Measurements from ENCODE around the gene RIPOR2. TPM values are rescaled to one million over a fixed set of nuclear protein-coding genes. Genes with fewer than 3 reads are reported as not detected.
"Not testable (repeated sequence)": the region's sequence is repeated elsewhere in the genome, so short reads cannot be mapped to it uniquely, and the experiment has no call there.

RIPOR2 gene
- total and polyA plus RNA-seq, 10 of the 15 experiments (the other 5 are each of a cell fraction or from before 2014, with no cell fraction given), result 22.2 to 48.2 (median 34.7) TPM

DNA sequence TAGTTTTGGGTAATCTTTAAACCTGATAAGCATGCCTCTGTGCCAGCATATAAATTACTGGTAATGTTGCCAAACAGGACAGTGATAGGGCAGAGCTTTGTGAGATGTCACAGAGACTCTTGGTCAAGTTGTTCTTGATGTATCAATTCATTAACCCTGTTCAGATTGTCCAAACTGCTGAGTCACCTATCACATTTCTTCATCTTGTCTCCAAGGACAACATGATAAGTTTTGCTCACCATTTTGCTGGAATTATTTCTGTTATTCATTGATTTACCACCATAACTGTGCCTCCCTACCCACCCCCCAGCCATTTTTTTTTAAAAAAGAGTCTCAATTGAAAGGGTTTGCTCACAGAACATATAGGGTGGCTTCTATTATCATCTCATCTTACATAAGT is 180.5 kb downstream of the RIPOR2 start (continued):
- TF ChIP-seq SIN3A (IDR thresholded peaks at IDR 0.05; ENCODE audit: low read depth, low read length), result no peak
- no peak for TF ChIP-seq JUNB (IDR thresholded peaks at IDR 0.05)
- no peak for TF ChIP-seq SRF (IDR thresholded peaks at IDR 0.05; ENCODE audit: low read depth in 2 of 2, low read length in 2 of 2)
- TF ChIP-seq SUPT20H (IDR thresholded peaks at IDR 0.05; ENCODE audit: borderline replicate concordance, control insufficient read depth, low read depth, low read length), result no peak
- no peak for TF ChIP-seq SPI1 (IDR thresholded peaks at IDR 0.05; ENCODE audit: borderline replicate concordance, insufficient read depth, low read depth, low read length)
- TF ChIP-seq DPF2 (IDR thresholded peaks at IDR 0.05), result no peak

DNA sequence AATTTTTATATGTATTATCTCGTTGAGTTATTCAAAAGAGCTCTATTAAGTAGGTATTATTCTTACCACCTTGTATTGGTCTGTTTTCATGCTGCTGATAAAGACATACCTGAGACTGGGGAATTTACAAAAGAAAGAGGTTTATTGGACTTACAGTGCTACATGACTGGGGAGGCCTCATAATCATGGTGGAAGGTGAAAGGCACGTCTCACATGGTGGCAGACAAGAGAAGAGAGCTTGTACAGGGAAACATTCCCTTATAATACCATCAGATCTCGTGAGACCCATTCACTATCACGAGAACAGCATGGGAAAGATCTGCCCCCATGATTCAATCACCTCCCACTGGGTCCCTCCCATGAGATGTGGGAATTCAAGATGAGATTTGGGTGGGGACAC is 181.4 kb downstream of the RIPOR2 start:
- H4K20me1 ChIP-seq (ENCODE audit: control insufficient read depth, insufficient read depth); H3K4me3 ChIP-seq; H3K27me3 ChIP-seq (replicated peaks in 1 of 2; ENCODE audit: control insufficient read depth in 2 of 2, insufficient read depth in 2 of 2, low read length in 1 of 2); RAD21 ChIA-PET (ENCODE audit: unreplicated experiment); FAIRE-seq; in situ Hi-C loops (cut with MboI); BruUV-seq (replicated peaks); ATAC-seq; DNase-seq (ENCODE audit: low read depth, low spot score); H3K9me3 ChIP-seq (replicated peaks; ENCODE audit: control insufficient read depth, insufficient read depth, low read length); H3K9ac ChIP-seq (ENCODE audit: control insufficient read depth, insufficient read depth, low read length); H3K79me2 ChIP-seq (ENCODE audit: control insufficient read depth, insufficient read depth, low read length); POLR2A ChIA-PET; H3K4me2 ChIP-seq (ENCODE audit: control insufficient read depth, insufficient read depth); H3K4me1 ChIP-seq (ENCODE audit: control insufficient read depth, insufficient read depth, low read length); H2AFZ ChIP-seq (ENCODE audit: control insufficient read depth, low read depth, low read length); intact Hi-C loops (cut with micrococcal nuclease; ENCODE audit: unreplicated experiment); H3K27ac ChIP-seq (ENCODE audit: control insufficient read depth, insufficient read depth); H3K36me3 ChIP-seq (ENCODE audit: control insufficient read depth in 2 of 2, insufficient read depth in 2 of 2, low read length in 1 of 2): not testable (repeated sequence)
- CTCF ChIA-PET, result interaction anchor here (0.6 to 2.6 kb wide), 5 partner anchors 12 to 271 kb away, joined by 3 to 8 read pairs (median 3); no protein-coding TSS in a partner anchor
- SMC1A ChIA-PET (ENCODE audit: uncharacterized antibody, unreplicated experiment), result interaction anchor here (0.7 to 1.6 kb wide), 3 partner anchors 16 to 109 kb away, joined by 3 to 5 read pairs (median 3); partner anchors contain the start of gene KIAA0319
- 28% methylated on average over 4 of the region's 4 CpGs for WGBS (ENCODE audit: insufficient coverage, insufficient replicate concordance, low lambda C conversion rate, missing lambda C conversion rate)

Other genes starting within 250 kb of the RIPOR2 start
- gene C6orf62, start 216.8 kb downstream of the RIPOR2 start, total RNA-seq (2014; rRNA removed), result 55.6 and 61.5 TPM in 2 replicates
- 92.2 and 92.7 TPM in 2 replicates for gene C6orf62, start 216.8 kb downstream of the RIPOR2 start, total RNA-seq (2014; rRNA removed; fragmentation: Illumina TruSeq; extraction: Trizol)
- 111 and 113 TPM in 2 replicates for gene C6orf62, start 216.8 kb downstream of the RIPOR2 start, total RNA-seq (2021)
- 128 and 158 TPM in 2 replicates for gene C6orf62, start 216.8 kb downstream of the RIPOR2 start, polyA plus RNA-seq (2011; rRNA removed)
- gene C6orf62, start 216.8 kb downstream of the RIPOR2 start, polyA plus RNA-seq (2014; fragmentation: Illumina TruSeq; extraction: Trizol), result 125 and 161 TPM in 2 replicates
- 100 to 1,000 TPM; 196 to 565 TPM for gene C6orf62, start 216.8 kb downstream of the RIPOR2 start, polyA plus RNA-seq (2014; fragmentation: Nextera tagmentation; extraction: Ambion mirVana)
- 66.8 and 73.9 TPM in 2 replicates for gene C6orf62, start 216.8 kb downstream of the RIPOR2 start, polyA plus RNA-seq (2014; rRNA removed)
- gene C6orf62, start 216.8 kb downstream of the RIPOR2 start, polyA plus RNA-seq (2016; fragmentation: Nextera tagmentation; extraction: Ambion mirVana), result 100 to 1,000 TPM; 290 to 309 TPM
- 53.0 and 57.5 TPM in 2 replicates for gene GMNN, start 161.0 kb downstream of the RIPOR2 start, total RNA-seq (2014; rRNA removed)
- 77.9 and 80.3 TPM in 2 replicates for gene GMNN, start 161.0 kb downstream of the RIPOR2 start, total RNA-seq (2014; rRNA removed; fragmentation: Illumina TruSeq; extraction: Trizol)
- gene GMNN, start 161.0 kb downstream of the RIPOR2 start, total RNA-seq (2021), result 50.0 and 51.9 TPM in 2 replicates
- 125 and 181 TPM in 2 replicates for gene GMNN, start 161.0 kb downstream of the RIPOR2 start, polyA plus RNA-seq (2011; rRNA removed)
- 84.5 and 107 TPM in 2 replicates for gene GMNN, start 161.0 kb downstream of the RIPOR2 start, polyA plus RNA-seq (2014; fragmentation: Illumina TruSeq; extraction: Trizol)
- gene GMNN, start 161.0 kb downstream of the RIPOR2 start, polyA plus RNA-seq (2014; fragmentation: Nextera tagmentation; extraction: Ambion mirVana), result 100 to 1,000 TPM; 146 to 153 TPM
- gene GMNN, start 161.0 kb downstream of the RIPOR2 start, polyA plus RNA-seq (2014; rRNA removed), result 51.3 and 70.6 TPM in 2 replicates
- 100 to 1,000 TPM; 140 to 141 TPM for gene GMNN, start 161.0 kb downstream of the RIPOR2 start, polyA plus RNA-seq (2016; fragmentation: Nextera tagmentation; extraction: Ambion mirVana)
- not detected in 2 replicates for gene ARMH2, start 137.0 kb downstream of the RIPOR2 start, total RNA-seq (2014; rRNA removed)
- not detected in 2 replicates for gene ARMH2, start 137.0 kb downstream of the RIPOR2 start, total RNA-seq (2014; rRNA removed; fragmentation: Illumina TruSeq; extraction: Trizol)
- gene ARMH2, start 137.0 kb downstream of the RIPOR2 start, total RNA-seq (2021), result 0.35 TPM in 1 of 2 replicates, not detected in the other
- not detected in 2 replicates for gene ARMH2, start 137.0 kb downstream of the RIPOR2 start, polyA plus RNA-seq (2011; rRNA removed)
- not detected in 2 replicates for gene ARMH2, start 137.0 kb downstream of the RIPOR2 start, polyA plus RNA-seq (2014; fragmentation: Illumina TruSeq; extraction: Trizol)
- gene ARMH2, start 137.0 kb downstream of the RIPOR2 start, polyA plus RNA-seq (2014; fragmentation: Nextera tagmentation; extraction: Ambion mirVana), result under 1 TPM in 1 of 2 experiments, not detected in 1; 0.18 TPM
- gene ARMH2, start 137.0 kb downstream of the RIPOR2 start, polyA plus RNA-seq (2014; rRNA removed), result 0.46 TPM in 1 of 2 replicates, not detected in the other
- gene ARMH2, start 137.0 kb downstream of the RIPOR2 start, polyA plus RNA-seq (2016; fragmentation: Nextera tagmentation; extraction: Ambion mirVana), result not detected